GM21381 (cell line): ENCODE data around the gene TMCC1.

Experiments used
- ATAC-seq: cut with Tn5 transposase; IDR thresholded peaks from one replicate; pipeline ENCODE4 v1.9.1; 2021; ENCODE audit warnings: mild to moderate bottlenecking, moderate library complexity; ENCODE audit not compliant: unreplicated experiment

Gene TMCC1

DNA sequence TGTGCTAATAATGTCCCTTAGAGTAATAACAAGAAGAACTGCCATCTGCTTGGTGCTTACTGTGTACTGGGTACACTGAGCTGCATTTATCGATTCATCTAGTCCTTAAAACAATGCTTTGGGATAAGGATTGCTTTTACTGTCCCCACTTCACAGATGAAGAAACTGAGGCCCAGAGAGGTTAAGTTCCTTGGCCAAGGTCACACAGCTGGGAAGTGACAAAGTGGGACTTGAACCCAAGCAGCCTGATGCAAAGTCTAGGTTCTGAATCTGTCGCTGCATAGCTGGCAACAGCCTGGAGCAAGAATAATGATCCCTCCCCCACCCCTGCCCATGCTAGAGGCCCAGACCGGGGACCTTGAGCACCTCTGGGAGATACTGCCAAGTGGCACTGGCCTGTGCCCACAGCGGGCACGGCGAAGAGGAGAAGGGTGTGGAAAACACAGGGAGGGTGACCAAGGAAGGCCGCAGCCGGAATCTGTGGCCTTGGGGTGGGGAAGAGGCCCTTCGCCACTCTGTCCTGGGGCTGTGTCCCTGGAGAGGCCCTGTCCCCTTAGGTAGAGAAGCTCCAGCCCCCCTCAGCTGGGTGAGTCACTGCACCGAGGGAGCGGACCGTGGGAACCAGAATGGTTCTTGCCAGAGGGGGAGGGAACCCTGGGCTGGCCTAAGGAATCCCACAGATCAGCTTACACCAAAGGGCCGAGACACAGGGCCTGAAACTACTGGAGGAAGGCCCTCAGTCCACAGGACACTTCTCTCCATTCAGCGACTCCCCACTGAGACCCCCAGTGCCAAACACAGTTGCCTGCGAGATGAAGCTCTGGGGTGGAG is 290.6 kb downstream of the TMCC1 start:
- no peak for ATAC-seq

DNA sequence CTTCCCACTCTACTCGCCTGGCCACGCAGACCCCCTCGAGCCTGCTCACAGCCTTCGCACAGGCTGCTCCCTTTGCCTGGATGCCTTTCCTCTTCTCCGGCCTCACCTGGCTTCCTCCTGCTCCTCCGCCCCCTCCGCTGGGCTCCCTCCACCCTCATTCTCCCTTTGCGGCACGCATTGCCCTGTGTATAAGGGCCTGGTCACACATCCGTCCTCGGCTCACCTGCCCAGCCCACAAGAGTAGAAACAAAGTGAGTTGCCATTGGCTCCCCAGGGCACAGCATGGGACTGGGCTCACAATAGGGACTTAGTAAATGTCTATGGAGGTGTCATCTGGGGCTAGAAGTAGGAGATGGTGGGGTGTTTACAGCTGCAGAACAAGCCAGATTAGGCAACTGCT is 291.2 kb downstream of the TMCC1 start:
- ATAC-seq = no peak

GRCh38 chr3:129601713-129602112 is 291.8 kb downstream of the TMCC1 start:
- ATAC-seq = no peak

- ATAC-seq = no peak
Observed at GRCh38 chr3:129600348-129600747, 293.2 kb downstream of the TMCC1 start.

DNA sequence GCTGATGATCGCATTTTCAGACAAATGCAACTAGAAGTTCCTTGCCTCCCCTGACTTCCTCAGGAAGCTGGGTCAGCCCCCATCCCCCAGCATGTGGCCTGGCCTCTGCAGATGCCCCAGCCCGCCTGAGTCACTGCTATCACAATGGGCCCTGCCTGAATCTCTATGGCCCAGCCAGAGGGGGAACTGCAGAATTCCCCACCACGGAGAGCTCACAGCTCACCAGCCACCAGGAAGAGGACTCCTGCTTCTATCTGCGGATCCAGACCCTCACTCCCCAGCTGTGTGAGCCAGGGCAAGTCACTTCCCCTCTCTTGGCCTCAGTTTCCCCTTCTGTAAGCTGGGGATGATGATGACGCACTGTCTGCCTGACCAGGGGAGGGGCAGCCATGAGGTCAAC is 293.9 kb downstream of the TMCC1 start:
- ATAC-seq = no peak

DNA sequence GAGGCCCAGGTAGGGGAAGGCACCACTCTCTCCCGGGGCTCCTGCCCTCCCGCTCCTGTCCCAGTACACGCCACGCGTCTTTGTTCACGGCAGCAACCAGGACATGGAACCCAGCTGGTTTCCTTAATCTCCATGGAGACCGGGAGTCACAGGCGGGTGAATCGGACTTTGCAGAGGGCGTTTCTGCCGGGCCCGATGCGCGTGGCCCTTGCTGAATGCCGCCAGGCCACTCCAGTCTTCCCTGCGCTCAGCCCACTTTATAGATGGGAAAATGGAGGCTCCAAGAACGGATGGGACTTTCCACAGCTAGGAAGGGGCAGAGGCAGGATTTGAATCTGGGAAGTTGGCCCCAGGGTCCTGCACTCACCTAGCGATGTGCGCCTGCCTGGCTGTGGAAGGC is 294.4 kb downstream of the TMCC1 start:
- no peak for ATAC-seq

DNA sequence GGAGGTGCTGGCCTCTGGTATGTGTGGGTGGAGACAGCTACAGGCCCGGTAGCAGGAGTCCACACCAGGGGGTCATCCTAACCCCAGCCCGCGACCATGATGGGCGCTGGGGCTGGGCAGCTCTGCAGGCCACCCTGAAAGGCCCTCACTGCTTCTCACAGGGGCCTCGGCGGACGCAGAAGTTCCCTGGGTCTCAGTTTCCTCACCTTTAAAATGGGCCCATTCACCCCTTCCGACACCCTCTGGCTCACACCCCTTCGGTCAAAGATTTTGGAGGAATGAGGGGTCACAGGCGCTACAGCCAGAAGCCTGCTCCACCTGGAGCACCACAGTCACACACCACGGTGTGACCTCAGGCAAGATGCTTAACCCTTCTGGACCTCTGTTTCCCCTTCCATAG is 295.0 kb downstream of the TMCC1 start:
- ATAC-seq = no peak

DNA sequence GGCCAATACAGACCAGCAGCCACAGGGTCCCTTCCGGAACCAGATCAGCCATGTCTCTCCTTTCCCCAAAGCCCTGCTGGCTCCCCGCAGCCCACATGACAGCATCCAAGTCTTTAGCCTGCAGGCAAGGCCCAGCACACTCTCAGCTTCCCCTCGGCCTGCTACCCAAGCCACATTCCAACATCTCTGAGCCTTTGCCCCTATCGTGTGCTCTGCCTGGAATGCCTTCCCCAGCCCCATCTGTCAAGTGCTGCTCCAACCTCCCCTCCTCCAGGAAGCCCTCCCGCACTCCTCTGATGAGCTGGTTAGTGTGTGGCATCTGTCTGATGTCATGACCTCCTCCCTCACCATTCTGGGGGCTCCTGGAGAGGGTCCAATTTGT is 295.5 kb downstream of the TMCC1 start:
- no peak for ATAC-seq
